KG1 (cell line): ENCODE data around the gene RNF40.
"Not testable (repeated sequence)": the region's sequence is repeated elsewhere in the genome, so short reads cannot be mapped to it uniquely, and the experiment has no call there.

Experiments
- DNase-seq: peaks from one replicate; lab custom pipeline; 2025; lab: John Stamatoyannopoulos, UW

Gene RNF40

DNA sequence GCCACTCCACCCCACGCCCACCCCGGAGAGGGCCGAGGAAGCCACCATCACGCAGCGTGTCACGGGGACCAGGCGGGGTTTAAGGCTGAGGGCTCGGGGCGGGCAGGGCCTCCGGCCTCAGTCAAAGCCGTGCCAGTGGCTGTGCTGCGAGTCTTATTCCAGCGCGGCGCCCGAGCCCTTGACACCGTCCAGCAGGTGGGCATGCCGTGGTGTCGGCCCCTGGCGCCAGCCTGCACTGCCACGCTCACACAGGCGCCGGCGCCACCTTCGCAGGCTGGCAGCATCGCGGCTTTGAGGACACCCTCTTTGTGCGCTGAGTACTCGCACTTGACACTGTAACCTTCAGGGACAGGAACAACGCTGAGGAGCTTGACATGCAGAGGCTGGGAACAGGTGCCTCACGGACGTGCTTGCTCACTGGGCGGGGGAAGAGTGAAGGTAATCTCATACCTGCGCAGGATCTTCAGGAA is 58.9 kb downstream of the RNF40 start:
- DNase-seq, result no peak

DNA sequence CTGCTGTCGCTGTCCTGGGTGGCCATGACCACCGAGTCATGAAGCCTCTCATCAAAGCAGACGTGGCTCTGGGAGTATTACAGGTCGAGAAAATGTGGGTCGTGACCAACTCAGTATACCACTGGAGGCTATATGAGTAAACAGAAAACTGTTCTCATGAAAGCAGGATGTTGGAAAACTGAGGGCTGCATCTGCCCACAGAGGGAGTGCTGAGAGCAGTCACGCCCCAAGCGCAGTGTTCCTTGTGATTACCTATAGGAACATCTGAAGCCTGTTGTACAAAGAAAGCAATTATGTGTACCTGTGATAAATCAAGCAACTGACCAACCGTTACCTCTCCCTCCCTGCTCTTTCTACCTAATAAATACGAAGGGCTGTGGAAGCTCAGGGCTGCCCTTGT is 59.3 kb downstream of the RNF40 start:
- not testable (repeated sequence) for DNase-seq

DNA sequence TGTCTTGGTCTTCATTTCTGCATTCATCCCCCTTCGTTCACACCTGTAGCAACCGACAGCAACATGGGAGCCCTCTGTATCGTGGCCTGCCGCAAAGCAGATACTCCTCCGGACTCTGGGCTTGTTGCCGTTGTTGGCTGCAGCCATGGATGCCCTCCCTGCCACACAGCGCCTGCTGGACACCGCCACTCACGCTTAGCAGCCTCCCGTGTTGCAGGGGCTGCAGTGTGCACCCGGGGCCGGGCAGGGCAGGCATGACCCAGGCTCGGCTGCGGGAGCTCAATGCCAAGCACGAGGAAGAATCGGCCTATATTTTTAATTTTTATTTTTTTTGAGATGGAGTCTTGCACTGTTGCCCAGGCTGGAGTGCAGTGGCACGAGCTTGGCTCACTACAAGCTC is 59.8 kb downstream of the RNF40 start:
- DNase-seq, result no peak
